H1 (cell line): Measurements from ENCODE around the gene UROD. TPM values are rescaled to one million over a fixed set of nuclear protein-coding genes. Genes with fewer than 3 reads are reported as not detected.

Experiments
- CTCF ChIA-PET: fragments of 300-600 bp; sonication (Branson Sonifier 250); formaldehyde crosslinking; loops from one replicate; lab custom pipeline; 2021; ENCODE audit not compliant: partially characterized antibody; lab: Charles Lee
- POLR2A ChIA-PET: fragments of 300-600 bp; sonication (Branson Sonifier 250); formaldehyde crosslinking; loops from one replicate; lab custom pipeline; 2021; ENCODE audit warnings: inconsistent platforms; ENCODE audit not compliant: partially characterized antibody; lab: Charles Lee
- DNase-seq, 2 experiments: peaks; one replicate each; pipeline versions ENCODE4 v3.0.0 to v3.0.0-alpha.2; 2010 to 2022; ENCODE audit warnings: low spot score in 2 of 2, low read depth in 1 of 2, mixed read lengths in 1 of 2
- FAIRE-seq: peaks from 2 replicates; lab custom pipeline; 2011; peaks lifted over from hg19 to GRCh38; lab: Jason Lieb, UNC
- H2AFZ ChIP-seq: 2 replicates; pipeline ENCODE4 v1.8.1; 2012; ENCODE audit warnings: low read length, inconsistent platforms
- H2AK5ac ChIP-seq: 2 replicates; pipeline ENCODE4 v1.6.1; 2013; ENCODE audit warnings: low read depth, low read length
- H2BK120ac ChIP-seq: replicated peaks from 2 replicates; pipeline ENCODE3; 2013; ENCODE audit warnings: low read depth, low read length, inconsistent platforms
- H2BK12ac ChIP-seq: 2 replicates; pipeline ENCODE4 v1.6.1; 2013; ENCODE audit warnings: low read depth, low read length
- H2BK15ac ChIP-seq: 2 replicates; pipeline ENCODE4 v1.6.1; 2013; ENCODE audit warnings: low read length
- H2BK20ac ChIP-seq: 2 replicates; pipeline ENCODE4 v1.6.1; 2013; ENCODE audit warnings: low read length
- H2BK5ac ChIP-seq: 2 replicates; pipeline ENCODE4 v1.6.1; 2013; ENCODE audit warnings: low read depth, low read length
- H3K14ac ChIP-seq: 2 replicates; pipeline ENCODE4 v1.6.1; 2013; ENCODE audit warnings: inconsistent platforms; ENCODE audit not compliant: insufficient read length
- H3K18ac ChIP-seq: 2 replicates; pipeline ENCODE4 v1.6.1; 2013; ENCODE audit warnings: low read length; ENCODE audit errors: extremely low read depth
- H3K23ac ChIP-seq: 2 replicates; pipeline ENCODE4 v1.6.1; 2013; ENCODE audit warnings: inconsistent platforms; ENCODE audit not compliant: insufficient read length
- H3K23me2 ChIP-seq: 2 replicates; pipeline ENCODE4 v1.6.1; 2013; ENCODE audit warnings: low read depth, low read length
- H3K27ac ChIP-seq: 2 replicates; pipeline ENCODE4 v1.6.1; 2011; ENCODE audit warnings: low read depth, low read length, inconsistent platforms
- H3K27me3 ChIP-seq, 4 experiments: replicated peaks in 1 of 4; 1 replicate in 1 of 4; 2 replicates in 3 of 4; pipeline versions ENCODE4 v1.6.1 to v1.8.1; 2011 to 2013; ENCODE audit warnings: low read length in 3 of 4, mild to moderate bottlenecking in 3 of 4, inconsistent platforms in 2 of 4, mixed read lengths in 2 of 4, moderate library complexity in 1 of 4; ENCODE audit not compliant: control insufficient read depth in 3 of 4, insufficient read depth in 3 of 4; ENCODE audit errors: extremely low read depth in 1 of 4
- H3K36me3 ChIP-seq, 4 experiments: 2 replicates each; pipeline versions ENCODE4 v1.6.1 to v1.8.1; 2011 to 2013; ENCODE audit warnings: mild to moderate bottlenecking in 4 of 4, low read length in 3 of 4, moderate library complexity in 2 of 4, control low read depth in 1 of 4, inconsistent platforms in 1 of 4; ENCODE audit not compliant: insufficient read depth in 4 of 4, control insufficient read depth in 2 of 4
- H3K4ac ChIP-seq: replicated peaks from 2 replicates; pipeline ENCODE3; 2013; ENCODE audit warnings: low read length, low read depth, mixed read lengths, inconsistent platforms; ENCODE audit not compliant: insufficient read length
- H3K4me1 ChIP-seq, 4 experiments: replicated peaks in 1 of 4; 1 replicate in 1 of 4; 2 replicates in 3 of 4; pipeline versions ENCODE4 v1.6.1 to v1.8.1; 2011 to 2013; ENCODE audit warnings: low read length in 3 of 4, inconsistent platforms in 2 of 4, mixed read lengths in 1 of 4; ENCODE audit not compliant: insufficient read depth in 4 of 4, control insufficient read depth in 3 of 4
- H3K4me2 ChIP-seq, 2 experiments: 2 replicates each; pipeline versions ENCODE4 v1.6.1 to v1.8.1; 2011 to 2013; ENCODE audit warnings: low read depth in 2 of 2, low read length in 2 of 2, control low read depth in 1 of 2, inconsistent platforms in 1 of 2, mild to moderate bottlenecking in 1 of 2; ENCODE audit not compliant: insufficient read depth in 1 of 2
- H3K4me3 ChIP-seq, 4 experiments: fragments of 200-600, 300-600 bp in 1 of 4; sonication (generic), shearing (Covaris generic), sonication (Bioruptor Twin) in 1 of 4; 2 replicates each; pipeline versions ENCODE4 v1.5.1 to v1.8.1; 2011 to 2016; ENCODE audit warnings: low read length in 4 of 4, low read depth in 3 of 4, control low read depth in 2 of 4, inconsistent platforms in 2 of 4, mild to moderate bottlenecking in 2 of 4, mixed read lengths in 1 of 4, moderate library complexity in 1 of 4; ENCODE audit not compliant: insufficient read depth in 2 of 4; ENCODE audit errors: extremely low read depth in 1 of 4
- H3K56ac ChIP-seq: replicated peaks from 2 replicates; pipeline ENCODE3; 2013; ENCODE audit warnings: low read depth, mild to moderate bottlenecking, mixed read lengths, low read length, inconsistent platforms; ENCODE audit not compliant: insufficient read length
- H3K79me1 ChIP-seq: 2 replicates; pipeline ENCODE4 v1.6.1; 2013; ENCODE audit warnings: low read depth, low read length, control low read depth
- H3K79me2 ChIP-seq, 2 experiments: 2 replicates each; pipeline versions ENCODE4 v1.6.1 to v1.8.1; 2012 to 2013; ENCODE audit warnings: low read length in 2 of 2, mild to moderate bottlenecking in 2 of 2, inconsistent platforms in 1 of 2; ENCODE audit not compliant: insufficient read depth in 2 of 2, control insufficient read depth in 1 of 2
- H3K9ac ChIP-seq, 4 experiments: replicated peaks in 1 of 4; 1 replicate in 1 of 4; 2 replicates in 3 of 4; pipeline versions ENCODE4 v1.6.1 to v1.8.1; 2011 to 2013; ENCODE audit warnings: low read depth in 3 of 4, low read length in 3 of 4, control low read depth in 2 of 4, mild to moderate bottlenecking in 2 of 4, moderate library complexity in 2 of 4, inconsistent platforms in 1 of 4; ENCODE audit errors: extremely low read depth in 1 of 4
- H3K9me3 ChIP-seq, 2 experiments: 2 replicates each; pipeline versions ENCODE4 v1.6.1 to v1.8.1; 2012 to 2013; ENCODE audit warnings: mild to moderate bottlenecking in 2 of 2, moderate library complexity in 2 of 2, control low read depth in 1 of 2, inconsistent platforms in 1 of 2, low read depth in 1 of 2, low read length in 1 of 2, mixed read lengths in 1 of 2; ENCODE audit not compliant: insufficient read depth in 2 of 2
- H4K20me1 ChIP-seq, 2 experiments: replicated peaks in 1 of 2; 2 replicates each; pipeline versions ENCODE3 to v1.8.1; 2011 to 2013; ENCODE audit warnings: inconsistent platforms in 2 of 2, low read length in 2 of 2, mild to moderate bottlenecking in 1 of 2; ENCODE audit not compliant: insufficient read depth in 2 of 2, control insufficient read depth in 1 of 2
- H4K5ac ChIP-seq: 2 replicates; pipeline ENCODE4 v1.6.1; 2013; ENCODE audit warnings: low read length, low read depth, mixed read lengths, inconsistent platforms; ENCODE audit not compliant: insufficient read length
- H4K8ac ChIP-seq: 2 replicates; pipeline ENCODE4 v1.8.0; 2013; ENCODE audit warnings: mild to moderate bottlenecking, moderate library complexity, low read length, inconsistent platforms; ENCODE audit not compliant: insufficient read depth; ENCODE audit errors: extremely low read depth
- H4K91ac ChIP-seq: replicated peaks from 2 replicates; pipeline ENCODE3; 2013; ENCODE audit warnings: low read length, mixed read lengths, inconsistent platforms; ENCODE audit not compliant: insufficient read length
- E2F6 ChIP-seq: IDR thresholded peaks from 2 replicates; pipeline ENCODE4 v1.6.1; 2012; ENCODE audit warnings: inconsistent platforms
- FOSL1 ChIP-seq: IDR thresholded peaks from 2 replicates; pipeline ENCODE4 v1.6.1; 2011; ENCODE audit warnings: mild to moderate bottlenecking, low read depth, low read length, moderate library complexity; ENCODE audit not compliant: insufficient read depth
- GTF2F1 ChIP-seq: IDR thresholded peaks from 2 replicates; pipeline ENCODE4 v1.6.1; 2012; ENCODE audit warnings: low read depth, low read length, improper control_type of control experiment, borderline replicate concordance
- HDAC6 ChIP-seq: IDR thresholded peaks from one replicate; pipeline ENCODE4 v1.7.1; 2012; ENCODE audit warnings: low read depth, mild to moderate bottlenecking, inconsistent platforms, low read length, moderate library complexity
- JUN ChIP-seq: IDR thresholded peaks from 2 replicates; pipeline ENCODE4 v1.6.1; 2011; ENCODE audit warnings: low read depth, mild to moderate bottlenecking, improper control_type of control experiment, low read length
- KDM1A ChIP-seq: fragments of 200-600, 300-600 bp; sonication (generic); IDR thresholded peaks from 2 replicates; pipeline ENCODE4 v1.7.1; 2016; ENCODE audit warnings: mild to moderate bottlenecking, low read length, borderline replicate concordance
- MAFK ChIP-seq: IDR thresholded peaks from 2 replicates; pipeline ENCODE4 v1.6.1; 2012; ENCODE audit warnings: low read depth, mild to moderate bottlenecking, improper control_type of control experiment, low read length
- POLR2A ChIP-seq, 2 experiments: IDR thresholded peaks; 1 replicate in 1 of 2; 2 replicates in 1 of 2; pipeline ENCODE4 v1.6.1; 2011; ENCODE audit warnings: low read depth in 2 of 2, low read length in 2 of 2, mild to moderate bottlenecking in 2 of 2; ENCODE audit errors: control extremely low read depth in 1 of 2
- SIX5 ChIP-seq: IDR thresholded peaks from 2 replicates; pipeline ENCODE4 v1.6.1; 2011; ENCODE audit warnings: mild to moderate bottlenecking, low read depth, low read length
- TAF1 ChIP-seq: IDR thresholded peaks from 2 replicates; pipeline ENCODE4 v1.6.1; 2011; ENCODE audit warnings: mild to moderate bottlenecking, low read depth, low read length
- YY1 ChIP-seq: IDR thresholded peaks from 2 replicates; pipeline ENCODE4 v1.6.1; 2011; ENCODE audit warnings: low read depth, mild to moderate bottlenecking, low read length
- polyA plus RNA-seq, 7 experiments: library from polyadenylated mRNA; depleted of rRNA in 3 of 7; stranded (reverse) in 5 of 7; unstranded in 2 of 7; fragments of >200 nt in 5 of 7; fragments of 200-250 nt in 2 of 7; gene quantifications; 1 replicate in 5 of 7; 2 replicates in 1 of 7; 4 replicates in 1 of 7; pipeline versions ENCODE4 v1.2.1 to v1.2.3, GENCODE V29; 2011 to 2013; ENCODE audit warnings: missing spikeins in 2 of 7, mixed read lengths in 2 of 7
- total RNA-seq: library from RNA; stranded (reverse); fragmentation: NEBNext Ultra II Directional; extraction: Animal tissue kit (Norgen Biotek cat#: 25700); gene quantifications from 2 replicates; pipeline ENCODE4 v1.2.1, GENCODE V29; 2021

The UROD gene
- total and polyA plus RNA-seq, 2 of the 8 experiments (the other 6 are each of a cell fraction or from before 2014, with no cell fraction given): 86.6 to 220 TPM

GRCh38 chr1:45037456-45037855 lies 25.4 kb downstream of the UROD start:
- Histone ChIP-seq H3K14ac (no peak overlapping the region), H3K79me1 (no peaks in the 10 kb centered on the region), H3K4me3 (no peak overlapping the region), H3K9me3 (no peaks in the 10 kb centered on the region), H3K9ac (no peak overlapping the region), H4K20me1 (no peaks in the 10 kb centered on the region), H2BK5ac (no peak overlapping the region), H2AK5ac (no peak overlapping the region), H2BK120ac (no peak overlapping the region), H2BK15ac (no peak overlapping the region), H3K27ac (no peak overlapping the region), H3K23ac (no peak overlapping the region), H3K56ac (no peak overlapping the region), H3K79me2 (no peaks in the 10 kb centered on the region), H3K4me2 (no peak overlapping the region), H4K91ac (no peak overlapping the region), H2BK20ac (no peak overlapping the region), H2BK12ac (no peak overlapping the region), H3K4me1 (no peaks in the 10 kb centered on the region), H3K23me2 (no peaks in the 10 kb centered on the region), H3K36me3 (no peaks in the 10 kb centered on the region), H4K5ac (no peak overlapping the region), H3K18ac (no peak overlapping the region), H3K27me3 (no peaks in the 10 kb centered on the region), H3K4ac (no peak overlapping the region), H4K8ac (no peak overlapping the region), H2AFZ (no peak overlapping the region)
- TF ChIP-seq HDAC6 (no peak), E2F6 (no peak), MAFK (no peak), POLR2A (IDR thresholded peaks at IDR 0.05; ENCODE audit: control extremely low read depth in 1 of 2, low read depth in 2 of 2, low read length in 2 of 2) (no peak), JUN (no peak), TAF1 (no peak), FOSL1 (no peak), SIX5 (no peak), YY1 (no peak), GTF2F1 (no peak), KDM1A (no peak)
- POLR2A ChIA-PET: no interaction called here
- DNase-seq (no peak), FAIRE-seq (no peak)
- CTCF ChIA-PET: no interaction called here
